Neural cell (in vitro differentiated cells): ENCODE data around the gene EVL.

Experiments
- CTCF ChIP-seq: fragments of 450-650 bp; IDR thresholded peaks from 2 replicates; pipeline ENCODE4 v1.5.1; 2014; ENCODE audit warnings: antibody characterized with exemption, mild to moderate bottlenecking, moderate library complexity; ENCODE audit not compliant: poor library complexity, severe bottlenecking
- EZH2 ChIP-seq: fragments of 200-600, 300-800 bp; shearing (Covaris generic), sonication (generic); IDR thresholded peaks from 2 replicates; pipeline ENCODE4 v1.6.1; 2014; ENCODE audit warnings: antibody characterized with exemption, low read length, borderline replicate concordance, mild to moderate bottlenecking; ENCODE audit not compliant: insufficient read depth, poor library complexity, severe bottlenecking
- POLR2AphosphoS5 ChIP-seq: IDR thresholded peaks from 2 replicates; pipeline ENCODE4 v1.6.1; 2012
- REST ChIP-seq: IDR thresholded peaks from 2 replicates; pipeline ENCODE4 v1.6.1; 2012; ENCODE audit warnings: borderline replicate concordance

GRCh38 chr14:100020629-100021028, 44.6 kb upstream of the EVL start:
- TF ChIP-seq POLR2AphosphoS5 (no peak), CTCF (no peak), EZH2 (no peak), REST (no peak)
